ENCODE results near the gene KRTCAP2.

GRCh38 chr1:155198547-155198906, 25.4 kb upstream of the KRTCAP2 start:
- no peak for TF ChIP-seq CTCF (IDR thresholded peaks at IDR 0.05)
- no peak for TF ChIP-seq POLR2A (IDR thresholded peaks at IDR 0.05)
